ENCODE measurements around the gene CPNE2. TPM values are rescaled to one million over a fixed set of nuclear protein-coding genes. Genes with fewer than 3 reads are reported as not detected.

The CPNE2 gene
- total and polyA plus RNA-seq, 4 donors, result 6.8 to 14.6 (median 11.0) TPM

GRCh38 chr16:57133886-57134285, 41.5 kb downstream of the CPNE2 start:
- 89% methylated on average over 10 of the region's 10 CpGs for WGBS
- DNase-seq (ENCODE audit: low spot score), result no peak

GRCh38 chr16:57134982-57135381, 42.6 kb downstream of the CPNE2 start:
- no peaks in the 10 kb centered on the region for H3K27me3 ChIP-seq (ENCODE audit: control insufficient read depth in 4 of 4, insufficient read depth in 4 of 4, low read length in 3 of 4)
- no peak overlapping the region for H3K27ac ChIP-seq (ENCODE audit: low read depth in 1 of 2, low read length in 2 of 2)
- DNase-seq (ENCODE audit: low spot score), result no peak
- no peaks in the 10 kb centered on the region for H3K9me3 ChIP-seq (ENCODE audit: control insufficient read depth in 4 of 4, low read length in 3 of 4)
- 79% methylated on average over 2 of the region's 2 CpGs for WGBS
- TF ChIP-seq JUND (IDR thresholded peaks at IDR 0.05) (no peak), SP1 (IDR thresholded peaks at IDR 0.05) (no peak), REST (IDR thresholded peaks at IDR 0.05) (no peak), RAD21 (IDR thresholded peaks at IDR 0.05) (no peak), CTCF (IDR thresholded peaks at IDR 0.05; ENCODE audit: low read depth, low read length, missing input control) (no peak), GABPA (IDR thresholded peaks at IDR 0.05 in 1 of 2, conservative IDR thresholded peaks at IDR 0.05 in 1 of 2) (no peak), EGR1 (IDR thresholded peaks at IDR 0.05; ENCODE audit: low read depth in 2 of 2) (no peak), FOXA1 (IDR thresholded peaks at IDR 0.05) (no peak), MAX (IDR thresholded peaks at IDR 0.05) (no peak), YY1 (IDR thresholded peaks at IDR 0.05) (no peak), ATF3 (IDR thresholded peaks at IDR 0.05) (no peak), HNF4G (IDR thresholded peaks at IDR 0.05) (no peak), NR2F2 (IDR thresholded peaks at IDR 0.05) (no peak), TAF1 (conservative IDR thresholded peaks at IDR 0.05) (no peak), ZBTB33 (IDR thresholded peaks at IDR 0.05) (no peak), HNF4A (conservative IDR thresholded peaks at IDR 0.05) (no peak), FOXA2 (IDR thresholded peaks at IDR 0.05) (no peak)
- peaks cover 0 to 4% (median 0%) of the 10 kb centered on the region in 4 donors for H3K4me1 ChIP-seq (ENCODE audit: control insufficient read depth in 4 of 4, insufficient read depth in 4 of 4, low read length in 3 of 4)
- no peak overlapping the region for H3K9ac ChIP-seq (ENCODE audit: low read depth in 1 of 2, low read length in 2 of 2)
- H3K4me3 ChIP-seq (ENCODE audit: low read depth in 1 of 3, low read length in 3 of 3), result no peak overlapping the region
- no peaks in the 10 kb centered on the region for H3K36me3 ChIP-seq (ENCODE audit: control insufficient read depth in 4 of 4, insufficient read depth in 3 of 4, low read depth in 1 of 4, low read length in 3 of 4)

More at GRCh38 chr16:57133886-57134285, 41.5 kb downstream of the CPNE2 start:
- H3K4me1 ChIP-seq (ENCODE audit: control insufficient read depth in 4 of 4, insufficient read depth in 4 of 4, low read length in 3 of 4), result peaks cover 0 to 4% (median 0%) of the 10 kb centered on the region in 4 donors
- no peak overlapping the region for H3K4me3 ChIP-seq (ENCODE audit: low read depth in 1 of 3, low read length in 3 of 3)
- no peaks in the 10 kb centered on the region for H3K27me3 ChIP-seq (ENCODE audit: control insufficient read depth in 4 of 4, insufficient read depth in 4 of 4, low read length in 3 of 4)
- H3K9ac ChIP-seq (ENCODE audit: low read depth in 1 of 2, low read length in 2 of 2), result no peak overlapping the region
- H3K9me3 ChIP-seq (ENCODE audit: control insufficient read depth in 4 of 4, low read length in 3 of 4), result no peaks in the 10 kb centered on the region
- H3K36me3 ChIP-seq (ENCODE audit: control insufficient read depth in 4 of 4, insufficient read depth in 3 of 4, low read depth in 1 of 4, low read length in 3 of 4), result no peaks in the 10 kb centered on the region
- no peak for TF ChIP-seq CTCF (IDR thresholded peaks at IDR 0.05; ENCODE audit: low read depth, low read length, missing input control)
- no peak overlapping the region for H3K27ac ChIP-seq (ENCODE audit: low read depth in 1 of 2, low read length in 2 of 2)
